HG02970 (cell line): ENCODE data around the gene DESI2.

Experiments used
- ATAC-seq: cut with Tn5 transposase; IDR thresholded peaks from one replicate; pipeline ENCODE4 v1.9.1; 2021; ENCODE audit warnings: mild to moderate bottlenecking, moderate library complexity, moderate number of reproducible peaks; ENCODE audit not compliant: unreplicated experiment, low FRiP score

The DESI2 gene

GRCh38 chr1:244652623-244653438 is at the start of gene DESI2:
Gene DESI2, plus strand, starts transcription at chr1:244653126. Its CDS starts 188 bp downstream, at chr1:244653314.
- ATAC-seq, result peak; percentile 96

DNA sequence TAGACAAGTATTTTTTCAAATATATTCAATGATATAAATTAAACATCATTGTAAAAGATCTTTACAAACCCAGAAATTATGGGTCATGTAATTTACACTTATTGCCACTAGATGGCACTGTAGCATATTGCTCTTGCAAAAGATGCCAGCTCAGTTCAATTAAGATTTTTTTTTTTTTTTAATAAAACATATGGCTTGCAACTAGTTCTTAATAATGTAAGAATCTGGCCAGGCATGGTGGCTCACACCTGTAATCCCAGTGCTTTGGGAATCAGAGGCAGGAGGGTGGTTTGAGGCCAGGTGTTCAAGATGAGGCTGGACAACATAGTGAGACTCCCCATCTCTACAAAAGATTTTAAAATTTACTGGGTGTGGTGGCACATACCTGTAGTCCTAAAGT is 49.4 kb upstream of the DESI2 start:
- ATAC-seq, result no peak

- no peak for ATAC-seq
Measured at GRCh38 chr1:244605835-244606370, 47.0 kb upstream of the DESI2 start.

GRCh38 chr1:244614113-244614836 is 38.7 kb upstream of the DESI2 start:
- no peak for ATAC-seq

DNA sequence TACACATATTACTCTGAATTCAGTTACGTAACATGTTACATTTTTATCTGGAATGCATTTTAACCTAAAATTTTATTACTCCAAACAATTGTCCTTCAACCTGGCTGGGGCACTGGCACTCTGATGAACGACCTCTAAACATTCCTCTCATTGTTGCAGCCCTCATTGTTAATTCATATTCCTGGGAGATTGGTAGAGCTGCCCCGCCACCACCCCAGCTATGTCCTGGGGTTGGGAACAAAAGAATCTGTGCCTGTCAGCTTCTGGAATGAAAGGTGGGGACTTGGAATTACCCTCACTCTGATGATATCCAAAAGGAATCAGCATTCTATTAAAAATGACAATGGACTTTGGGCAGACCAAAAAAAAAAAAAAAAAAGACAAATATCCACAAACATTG is 38.0 kb upstream of the DESI2 start:
- ATAC-seq, result no peak

DNA sequence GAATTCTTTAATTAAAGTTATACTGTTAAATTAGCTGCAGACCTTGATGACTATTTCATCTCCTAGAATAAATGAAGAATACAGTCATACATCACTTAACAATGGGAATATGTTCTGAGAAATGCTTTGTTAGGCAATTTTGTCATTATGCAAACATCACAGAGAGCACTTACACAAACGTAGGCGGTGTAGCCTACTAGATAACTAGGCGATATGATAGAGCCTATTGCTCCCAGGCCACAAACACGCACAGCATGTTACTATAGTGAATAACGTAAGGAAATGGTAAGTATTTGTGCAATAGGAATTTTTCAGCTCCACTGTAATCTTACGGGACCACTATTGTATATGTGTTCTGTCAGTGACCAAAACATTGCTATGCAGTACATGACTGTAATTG is 37.6 kb upstream of the DESI2 start:
- ATAC-seq, result no peak

DNA sequence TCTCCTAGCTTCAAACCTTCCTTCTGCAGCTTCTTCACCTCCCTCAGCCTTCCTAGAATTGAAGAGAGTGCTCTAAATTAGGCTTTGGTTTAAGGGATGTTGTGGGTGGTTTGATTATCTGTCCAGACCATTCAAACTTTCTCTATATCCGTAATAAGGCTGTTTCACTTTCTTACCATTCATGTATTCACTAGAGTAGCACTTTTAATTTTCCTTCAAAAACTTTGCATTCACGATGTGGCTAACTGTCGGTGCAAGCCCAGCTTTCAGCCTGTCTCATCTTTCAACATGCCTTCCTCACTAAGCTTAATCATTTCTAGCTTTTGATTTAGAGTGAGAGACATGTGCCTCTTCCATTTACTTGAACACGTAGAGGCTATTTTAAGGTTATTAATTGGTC is 26.2 kb upstream of the DESI2 start:
- ATAC-seq, result no peak

- ATAC-seq, result no peak
Measured at GRCh38 chr1:244628789-244629188, 24.1 kb upstream of the DESI2 start.

DNA sequence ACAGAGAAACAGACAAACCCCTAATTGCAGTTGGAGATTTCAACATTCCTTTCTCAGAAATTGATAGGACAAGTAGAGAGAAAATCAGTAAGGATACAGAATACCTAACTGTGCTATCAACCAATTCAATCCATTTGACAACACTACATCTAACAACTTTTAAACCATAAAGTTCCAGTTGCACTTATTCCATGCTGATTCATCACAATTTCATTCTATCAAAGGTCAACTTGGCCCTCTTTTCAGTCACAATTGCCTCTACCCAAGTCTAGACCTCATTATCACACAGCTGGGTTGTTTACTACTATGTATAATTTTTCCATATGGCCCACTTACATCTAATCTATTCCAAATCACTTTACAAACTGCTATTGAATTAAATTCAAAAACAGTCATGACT is 19.8 kb upstream of the DESI2 start:
- ATAC-seq, result no peak

GRCh38 chr1:244634546-244634945 is 18.4 kb upstream of the DESI2 start:
- no peak for ATAC-seq

DNA sequence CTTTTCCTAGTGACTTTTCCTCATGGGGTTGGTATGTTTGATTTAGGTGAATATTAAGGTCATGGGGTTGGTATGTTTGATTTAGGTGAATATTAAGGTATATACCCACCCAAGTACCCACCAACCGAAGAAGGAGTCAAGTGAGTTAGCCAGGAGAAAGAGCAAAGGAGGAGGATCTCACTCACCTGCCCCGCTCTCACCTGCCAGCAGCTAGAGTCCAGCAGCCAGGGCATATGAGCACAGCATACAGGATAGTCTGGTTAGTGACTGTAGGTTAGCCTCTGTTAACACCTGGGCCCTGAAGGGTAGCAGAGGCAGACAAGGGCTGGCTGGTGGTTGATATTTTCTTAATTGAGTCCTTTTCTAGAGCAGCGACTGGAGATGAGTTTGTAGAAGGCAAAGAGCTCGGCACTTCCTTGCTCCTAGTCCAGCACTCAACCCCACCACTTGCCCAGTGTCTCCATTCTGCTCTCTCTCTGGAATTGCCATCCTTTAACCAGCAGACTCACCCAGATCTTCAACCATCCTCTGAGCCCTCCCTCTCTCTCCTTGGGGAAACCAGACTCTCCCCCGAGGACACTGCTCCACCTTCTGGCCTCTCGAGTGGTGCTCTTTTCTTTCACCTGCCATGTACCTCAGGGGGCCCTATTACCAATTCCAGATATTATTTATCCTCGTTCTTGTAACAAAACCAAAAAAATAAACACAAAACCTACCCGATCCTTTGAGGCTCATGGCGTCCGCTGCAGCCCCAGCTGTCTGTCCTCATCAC is 16.3 kb upstream of the DESI2 start:
- ATAC-seq, result no peak

- no peak for ATAC-seq
Measured at GRCh38 chr1:244639561-244639960, 13.4 kb upstream of the DESI2 start.

DNA sequence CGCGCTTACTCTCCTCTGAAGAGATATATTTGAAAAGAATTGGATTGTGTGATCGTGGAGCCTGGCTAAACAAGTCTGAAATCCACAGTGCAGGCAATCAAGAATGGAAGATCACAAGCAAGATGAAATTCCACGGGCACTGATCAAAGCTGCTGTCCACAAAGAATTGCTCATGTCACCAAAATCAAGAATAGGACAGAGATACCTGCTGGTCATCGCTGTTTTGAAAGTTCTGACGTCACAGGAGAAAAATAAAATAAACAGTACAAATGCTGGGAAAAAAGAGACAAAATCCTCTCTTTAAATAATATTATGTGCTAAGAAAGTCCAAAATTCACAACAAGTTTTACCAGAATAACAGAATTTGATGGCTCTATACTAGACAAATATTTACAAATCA is 12.0 kb upstream of the DESI2 start:
- no peak for ATAC-seq

- no peak for ATAC-seq
Measured at GRCh38 chr1:244642526-244642925, 10.4 kb upstream of the DESI2 start.

DNA sequence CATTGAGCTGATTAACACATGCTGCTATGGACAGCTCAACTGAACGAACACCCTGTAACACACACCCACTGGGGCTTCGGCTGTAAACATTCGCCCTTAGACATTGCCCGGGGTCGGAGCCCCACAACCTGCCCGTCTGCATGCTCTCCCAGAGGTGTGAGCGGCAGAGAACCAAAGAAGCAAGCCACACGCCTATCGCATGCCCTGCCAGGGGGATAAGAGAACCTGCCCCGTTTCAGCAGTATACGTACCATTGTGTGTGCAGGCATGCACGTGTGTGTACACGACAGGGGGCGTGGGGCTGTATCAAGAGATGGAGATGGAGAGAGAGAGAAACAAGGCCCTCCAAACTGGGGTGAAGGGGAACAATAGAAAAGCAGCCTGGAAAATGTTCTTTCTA is 9.9 kb upstream of the DESI2 start:
- ATAC-seq, result no peak

GRCh38 chr1:244645414-244645813 is 7.5 kb upstream of the DESI2 start:
- ATAC-seq, result no peak

DNA sequence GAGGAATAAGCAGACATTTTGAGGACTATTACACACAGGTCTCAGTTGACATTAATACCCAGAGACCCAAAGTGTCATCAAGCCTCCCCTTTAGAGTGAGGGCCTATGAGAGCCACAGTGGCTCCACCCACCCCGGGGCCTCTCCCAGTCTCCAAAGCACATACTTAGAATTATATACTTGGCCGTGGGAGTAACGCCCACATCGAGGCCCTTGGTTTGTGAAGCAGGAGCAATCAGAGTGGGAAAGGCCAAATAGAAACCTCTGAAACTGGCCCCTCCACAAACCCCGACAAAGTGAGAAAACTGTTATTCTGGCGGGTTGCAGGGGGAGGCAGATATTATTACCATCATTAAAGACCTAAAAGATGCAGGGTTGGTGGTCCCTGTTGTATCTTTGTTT is 7.0 kb upstream of the DESI2 start:
- ATAC-seq, result no peak

- no peak for ATAC-seq
Measured at GRCh38 chr1:244647819-244648218, 5.1 kb upstream of the DESI2 start.

DNA sequence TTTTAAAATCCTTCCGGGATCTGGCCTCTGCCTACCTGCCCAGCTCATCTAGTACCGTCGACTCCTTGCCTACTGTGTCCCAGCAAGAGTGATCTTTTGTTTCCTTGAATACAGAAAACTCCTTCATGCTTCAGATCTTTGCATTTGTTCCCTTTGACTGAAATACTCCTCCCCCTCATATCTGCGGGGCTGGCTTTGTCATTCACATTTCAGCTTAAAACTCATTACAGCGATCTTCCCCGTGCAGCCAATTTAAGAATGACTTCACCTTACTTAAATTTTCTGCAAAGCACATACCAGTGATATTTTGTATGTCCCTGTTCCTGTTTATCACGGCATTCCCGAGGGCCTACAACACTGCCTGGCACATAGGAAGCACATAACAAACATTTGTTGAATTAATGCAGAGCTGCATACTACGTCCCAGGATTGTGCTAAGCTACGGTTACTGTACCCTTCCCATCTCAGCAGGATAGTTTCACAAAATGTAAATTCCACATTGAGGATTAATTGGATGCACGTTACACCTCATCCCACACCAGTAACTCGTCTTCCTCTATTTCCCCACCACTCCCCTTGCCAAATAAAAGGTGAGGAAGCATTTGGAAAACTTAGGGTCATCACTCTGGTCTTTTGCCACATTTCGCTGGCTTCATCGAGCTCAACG is 837 bp upstream of the DESI2 start:
- no peak for ATAC-seq

DNA sequence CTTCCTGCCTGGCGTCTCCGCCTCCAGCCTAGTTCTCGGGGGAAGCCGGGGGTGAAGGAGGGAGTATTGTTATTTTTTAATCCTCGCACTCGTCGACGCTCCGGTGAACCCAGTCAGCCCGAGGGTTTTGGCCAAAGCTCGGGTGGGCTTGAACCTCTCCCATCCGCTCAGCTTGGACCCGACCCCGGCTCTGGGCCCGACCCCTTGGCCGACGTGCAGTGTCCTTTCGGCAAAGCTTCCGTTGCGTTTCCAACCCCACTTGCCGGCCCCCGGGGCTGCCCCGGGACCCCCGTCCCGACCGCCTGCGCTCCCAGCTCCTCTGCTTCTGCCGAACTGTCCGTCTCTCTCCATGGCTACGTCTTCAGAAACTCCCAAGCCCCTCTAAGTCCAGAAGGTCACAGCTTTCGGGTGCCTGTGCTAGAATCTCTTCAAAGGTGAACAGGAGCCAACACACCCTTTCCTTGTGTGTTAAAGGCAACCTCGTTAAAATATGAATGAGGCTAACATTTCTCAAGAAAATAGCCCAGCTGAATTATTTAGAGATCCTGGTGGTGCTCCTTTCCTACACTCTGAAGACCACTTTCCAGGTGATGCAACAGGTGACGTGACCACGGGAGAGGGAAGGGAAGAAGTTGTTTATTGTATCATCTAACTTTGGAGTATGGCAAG is 647 bp downstream of the DESI2 start:
- no peak for ATAC-seq
